HG03135 (cell line): ENCODE results near the gene SEC24A.
A peak's percentile ranks its signal among the peaks of the same experiment; 100 is the strongest.
"Not testable (repeated sequence)": the region's sequence is repeated elsewhere in the genome, so short reads cannot be mapped to it uniquely, and the experiment has no call there.

Source experiments
- ATAC-seq: cut with Tn5 transposase; IDR thresholded peaks from one replicate; pipeline ENCODE4 v1.9.1; 2021; ENCODE audit warnings: mild to moderate bottlenecking, moderate library complexity; ENCODE audit not compliant: unreplicated experiment

The SEC24A gene

GRCh38 chr5:134649163-134649835, 714 bp downstream of the SEC24A start:
- peak; percentile 20 for ATAC-seq

DNA sequence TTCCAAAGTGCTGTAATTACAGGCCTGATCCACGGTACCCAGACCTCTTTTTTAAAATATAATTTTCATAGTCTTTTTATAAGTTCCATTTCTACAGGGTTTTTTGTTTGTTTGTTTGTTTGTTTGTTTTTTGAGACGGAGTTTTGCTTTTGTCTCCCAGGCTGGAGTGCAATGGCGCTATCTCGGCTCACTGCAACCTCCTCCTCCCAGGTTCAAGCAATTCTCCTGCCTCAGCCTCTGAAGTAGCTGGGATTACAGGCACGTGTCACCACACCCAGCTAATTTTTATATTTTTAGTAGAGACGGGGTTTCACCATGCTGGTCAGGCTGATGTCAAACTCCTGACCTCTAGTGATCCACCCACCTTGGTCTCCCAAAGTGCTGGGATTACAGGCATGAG, 2.1 kb downstream of the SEC24A start:
- ATAC-seq, result not testable (repeated sequence)

DNA sequence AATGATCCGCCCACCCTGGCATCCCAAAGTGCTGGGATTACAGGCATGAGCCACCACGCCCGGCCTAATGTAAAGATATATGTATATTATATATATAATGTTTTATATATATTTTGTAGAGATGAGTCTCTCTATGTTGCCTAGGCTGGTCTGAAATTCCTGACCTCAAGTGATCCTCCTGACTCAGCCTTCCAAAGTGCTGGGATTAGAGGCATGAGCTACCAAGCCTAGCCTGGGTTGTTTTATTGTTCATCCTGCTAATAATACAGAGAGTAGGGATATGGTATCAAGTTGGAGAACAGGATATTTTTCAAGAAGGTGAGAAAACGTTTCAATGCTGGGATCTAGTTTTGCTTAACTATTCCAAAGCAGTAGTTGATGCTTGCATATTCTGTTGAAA, 2.9 kb downstream of the SEC24A start:
- ATAC-seq, result no peak

DNA sequence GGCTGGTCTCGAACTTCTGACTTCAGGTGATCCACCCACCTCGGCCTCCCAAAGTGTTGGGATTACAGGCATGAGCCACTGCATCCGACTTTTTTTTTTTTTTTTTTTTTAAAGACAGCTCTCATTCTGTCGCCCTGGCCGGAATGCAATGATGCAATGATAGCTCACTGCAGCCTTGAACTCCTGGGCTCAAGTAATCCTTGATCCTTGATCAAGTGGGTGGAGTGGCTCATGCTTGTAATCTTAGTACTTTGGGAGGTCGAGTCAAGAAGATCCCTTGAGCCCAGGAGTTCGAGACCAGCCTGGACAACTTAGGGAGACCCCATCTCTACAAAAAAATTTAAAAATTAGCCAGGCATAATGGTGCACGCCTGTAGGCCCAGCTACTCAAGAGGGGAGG, 8.1 kb downstream of the SEC24A start:
- no peak for ATAC-seq

GRCh38 chr5:134659456-134659855, 10.9 kb downstream of the SEC24A start:
- no peak for ATAC-seq

GRCh38 chr5:134659922-134660321, 11.3 kb downstream of the SEC24A start:
- ATAC-seq, result no peak

DNA sequence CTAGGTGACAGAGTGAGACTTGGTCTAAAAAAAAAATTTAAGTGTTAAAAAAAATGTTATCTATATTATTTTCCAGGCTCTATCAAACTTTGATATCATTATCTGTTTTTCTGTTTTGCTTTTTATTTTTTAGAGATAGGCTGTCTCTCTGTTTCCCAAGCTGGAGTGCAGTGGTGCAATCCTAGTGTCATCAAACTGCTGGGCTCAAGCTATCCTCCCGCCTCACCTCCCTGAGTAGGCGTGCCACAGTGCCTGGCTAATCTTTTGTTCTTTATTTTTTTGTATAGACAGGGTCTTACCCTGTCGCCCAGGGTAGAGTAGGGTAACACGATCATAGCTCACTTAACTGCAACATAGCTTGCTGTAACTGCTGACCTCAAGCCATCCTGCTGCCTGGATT, 14.4 kb downstream of the SEC24A start:
- no peak for ATAC-seq

GRCh38 chr5:134664448-134664847, 15.9 kb downstream of the SEC24A start:
- ATAC-seq, result no peak

- ATAC-seq, result not testable (repeated sequence)
These were observed 25.0 kb downstream of the SEC24A start for GRCh38 chr5:134673546-134673945.

DNA sequence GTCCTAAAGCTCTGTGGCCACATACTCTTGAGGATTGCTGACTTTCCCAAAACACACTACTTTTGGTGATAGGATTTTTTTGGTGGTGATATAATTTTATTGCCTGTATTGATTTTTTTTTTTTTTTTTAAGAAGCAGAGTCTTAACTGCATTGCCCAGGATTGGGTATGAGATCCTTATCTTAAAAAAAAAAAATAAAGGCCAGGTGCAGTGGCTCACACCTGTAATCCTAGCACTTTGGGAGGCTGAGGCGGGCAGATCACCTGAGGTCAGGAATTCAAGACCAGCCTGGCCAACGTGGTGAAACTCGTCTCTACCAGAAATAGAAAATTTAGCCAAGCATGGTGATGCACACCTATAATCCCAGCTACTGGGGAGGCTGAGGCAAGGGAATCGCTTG, 28.8 kb downstream of the SEC24A start:
- ATAC-seq, result not testable (repeated sequence)

GRCh38 chr5:134690144-134690543, 41.6 kb downstream of the SEC24A start:
- ATAC-seq, result not testable (repeated sequence)

DNA sequence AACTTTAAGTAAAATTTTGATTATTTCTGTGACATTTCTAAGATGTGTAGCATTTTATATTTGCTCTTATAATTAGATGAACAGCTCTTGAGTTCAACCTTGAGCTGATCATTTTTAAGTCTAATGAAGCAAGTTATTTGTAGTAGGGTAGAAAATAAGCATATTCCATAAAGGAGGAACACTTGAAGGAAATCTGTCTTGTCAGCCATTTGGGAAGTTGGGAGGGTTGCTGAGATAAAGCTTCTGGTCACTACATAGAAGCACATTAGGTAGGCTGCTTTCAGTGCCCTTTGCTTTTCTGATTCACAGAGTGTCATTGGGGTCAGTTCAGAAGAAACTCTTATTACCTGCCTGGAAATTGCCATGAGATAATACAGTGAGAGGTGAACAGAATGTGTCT, 44.1 kb downstream of the SEC24A start:
- no peak for ATAC-seq

DNA sequence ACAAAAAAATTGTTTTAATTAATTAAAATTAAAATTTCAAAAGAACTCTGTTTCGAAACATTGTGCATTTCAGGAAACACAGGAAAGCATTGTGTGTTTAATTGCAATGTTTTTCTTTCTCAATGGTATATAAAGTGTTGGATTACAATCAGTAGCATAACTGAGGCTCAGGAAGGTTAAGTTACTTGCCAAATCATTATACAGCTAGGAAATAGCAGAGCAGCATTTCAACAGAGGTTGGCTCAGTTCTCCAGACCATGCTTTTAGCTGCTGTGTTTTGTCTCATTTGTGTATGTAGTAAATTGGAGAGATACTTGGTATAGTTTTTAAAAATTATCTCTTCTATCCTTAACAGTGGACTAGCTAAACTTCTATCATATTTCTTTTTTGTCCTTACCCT, 59.7 kb downstream of the SEC24A start:
- no peak for ATAC-seq

DNA sequence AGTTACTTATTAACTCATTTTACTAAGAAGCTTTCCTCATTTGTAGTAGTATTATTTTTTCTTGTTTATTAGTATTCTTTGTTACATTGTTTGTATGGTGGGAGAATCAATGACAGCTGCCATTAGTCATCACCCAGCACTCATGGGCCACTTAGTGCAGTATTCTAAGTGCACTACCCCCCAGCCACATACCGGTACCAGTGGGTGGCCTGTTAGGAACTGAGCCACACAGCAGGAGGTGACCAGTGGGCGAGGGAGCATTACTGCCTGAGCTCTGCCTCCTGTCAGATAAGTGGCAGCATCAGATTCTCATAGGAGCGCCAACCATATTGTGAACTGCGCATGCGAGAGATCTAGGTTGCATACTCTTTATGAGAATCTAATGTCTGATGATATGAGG, 65.5 kb downstream of the SEC24A start:
- ATAC-seq, result no peak

GRCh38 chr5:134714541-134714940, 66.0 kb downstream of the SEC24A start:
- ATAC-seq, result no peak

GRCh38 chr5:134715466-134715865, 66.9 kb downstream of the SEC24A start:
- ATAC-seq, result not testable (repeated sequence)

- ATAC-seq, result no peak
These were observed 76.3 kb downstream of the SEC24A start for GRCh38 chr5:134724872-134725271.

GRCh38 chr5:134732819-134733218, 84.2 kb downstream of the SEC24A start:
- no peak for ATAC-seq

DNA sequence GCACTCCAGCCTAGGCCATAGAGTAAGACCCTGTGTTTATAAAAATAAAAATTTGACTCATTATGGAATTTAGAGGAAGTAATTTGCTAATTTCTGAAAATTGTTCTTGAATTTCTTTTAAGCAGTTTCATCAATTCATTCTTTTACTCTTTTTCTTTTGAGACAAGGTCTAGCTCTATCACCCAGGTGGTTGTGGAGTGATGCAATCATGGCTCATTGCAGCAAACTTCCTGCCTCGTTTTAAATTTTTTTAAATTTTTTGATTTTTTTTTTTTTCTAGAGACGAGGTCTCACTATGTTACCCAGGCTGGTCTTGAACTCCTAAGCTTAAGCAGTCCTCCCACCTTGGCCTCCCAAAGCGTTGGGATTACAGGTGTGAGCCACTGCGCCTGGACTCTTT, 86.7 kb downstream of the SEC24A start:
- ATAC-seq, result no peak

DNA sequence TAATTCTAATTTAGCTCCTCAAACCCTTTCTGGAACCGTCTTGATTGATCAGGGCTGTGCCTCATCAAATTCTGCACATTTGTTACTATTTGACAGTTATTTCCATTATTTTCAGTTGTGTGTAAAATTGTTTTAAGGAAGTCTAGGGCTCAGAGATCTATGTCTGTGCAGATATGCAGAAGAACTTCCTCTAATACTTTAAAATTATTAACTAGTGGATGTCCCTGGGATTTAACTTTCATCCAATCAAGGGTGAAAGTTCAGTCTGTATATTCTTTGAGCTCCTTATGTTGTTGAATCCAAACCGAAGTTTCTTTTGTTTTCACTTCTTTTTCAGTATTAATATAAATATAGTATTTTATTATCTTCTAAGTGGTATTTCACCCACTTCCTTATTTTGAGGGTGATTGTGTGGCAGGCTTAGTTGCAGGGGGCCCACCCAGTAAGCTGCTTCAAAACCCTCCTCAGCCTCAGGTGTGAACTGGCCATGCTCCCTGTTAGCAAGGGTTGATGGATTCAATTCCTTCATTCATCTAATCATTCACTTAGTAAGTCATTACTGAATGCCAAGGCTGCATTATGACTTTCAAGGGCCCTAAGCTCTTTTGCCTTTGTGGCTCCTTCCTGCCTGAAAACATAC, 87.7 kb downstream of the SEC24A start:
- no peak for ATAC-seq

DNA sequence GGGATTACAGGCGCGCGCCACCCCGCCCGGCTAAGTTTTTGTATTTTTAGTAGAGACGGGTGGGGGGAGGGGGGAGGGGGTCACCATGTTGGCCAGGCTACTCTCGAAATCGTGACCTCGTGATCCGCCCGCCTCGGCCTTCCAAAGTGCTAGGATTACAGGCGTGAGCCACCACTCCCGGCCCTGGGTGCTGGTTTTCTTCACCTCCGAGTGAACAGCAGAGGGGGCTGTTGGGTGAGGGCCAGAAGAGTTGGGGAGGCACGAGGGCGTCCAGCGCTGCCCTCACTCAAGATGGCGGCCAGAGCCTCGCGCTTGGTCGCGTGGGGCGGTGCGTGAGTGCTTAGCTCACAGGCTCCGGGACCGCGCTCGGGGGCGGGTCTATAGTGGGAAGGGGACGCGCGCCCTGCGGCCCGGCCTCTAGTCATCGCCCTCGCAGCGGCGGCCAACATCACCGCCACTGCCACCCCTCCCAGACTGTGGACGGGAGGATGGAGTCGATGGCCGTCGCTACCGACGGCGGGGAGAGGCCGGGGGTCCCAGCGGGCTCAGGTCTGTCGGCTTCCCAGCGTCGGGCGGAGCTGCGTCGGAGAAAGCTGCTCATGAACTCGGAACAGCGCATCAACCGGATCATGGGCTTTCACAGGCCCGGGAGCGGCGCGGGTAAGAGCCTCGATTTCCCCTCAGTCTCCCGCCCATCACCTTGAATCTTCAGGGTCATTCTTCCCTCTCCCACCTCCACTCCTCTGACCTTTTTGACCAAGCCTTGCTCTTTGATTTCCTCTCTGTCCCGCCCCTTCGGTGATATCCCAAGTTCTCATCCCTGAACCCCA, 89.8 kb downstream of the SEC24A start, which contains the start of gene CAMLG:
Gene CAMLG, plus strand, starts transcription at position 416 of the 830 bp plus-strand sequence. Its CDS starts 73 bp downstream, at position 489.
- peak; percentile 97 for ATAC-seq
